ENCODE data around the gene NLRX1. TPM values are rescaled to one million over a fixed set of nuclear protein-coding genes. Genes with fewer than 3 reads are reported as not detected.

Gene NLRX1, protein sequence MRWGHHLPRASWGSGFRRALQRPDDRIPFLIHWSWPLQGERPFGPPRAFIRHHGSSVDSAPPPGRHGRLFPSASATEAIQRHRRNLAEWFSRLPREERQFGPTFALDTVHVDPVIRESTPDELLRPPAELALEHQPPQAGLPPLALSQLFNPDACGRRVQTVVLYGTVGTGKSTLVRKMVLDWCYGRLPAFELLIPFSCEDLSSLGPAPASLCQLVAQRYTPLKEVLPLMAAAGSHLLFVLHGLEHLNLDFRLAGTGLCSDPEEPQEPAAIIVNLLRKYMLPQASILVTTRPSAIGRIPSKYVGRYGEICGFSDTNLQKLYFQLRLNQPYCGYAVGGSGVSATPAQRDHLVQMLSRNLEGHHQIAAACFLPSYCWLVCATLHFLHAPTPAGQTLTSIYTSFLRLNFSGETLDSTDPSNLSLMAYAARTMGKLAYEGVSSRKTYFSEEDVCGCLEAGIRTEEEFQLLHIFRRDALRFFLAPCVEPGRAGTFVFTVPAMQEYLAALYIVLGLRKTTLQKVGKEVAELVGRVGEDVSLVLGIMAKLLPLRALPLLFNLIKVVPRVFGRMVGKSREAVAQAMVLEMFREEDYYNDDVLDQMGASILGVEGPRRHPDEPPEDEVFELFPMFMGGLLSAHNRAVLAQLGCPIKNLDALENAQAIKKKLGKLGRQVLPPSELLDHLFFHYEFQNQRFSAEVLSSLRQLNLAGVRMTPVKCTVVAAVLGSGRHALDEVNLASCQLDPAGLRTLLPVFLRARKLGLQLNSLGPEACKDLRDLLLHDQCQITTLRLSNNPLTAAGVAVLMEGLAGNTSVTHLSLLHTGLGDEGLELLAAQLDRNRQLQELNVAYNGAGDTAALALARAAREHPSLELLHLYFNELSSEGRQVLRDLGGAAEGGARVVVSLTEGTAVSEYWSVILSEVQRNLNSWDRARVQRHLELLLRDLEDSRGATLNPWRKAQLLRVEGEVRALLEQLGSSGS
- total RNA-seq, result 16.3 TPM
- long read RNA-seq, partial matches to known transcripts, result 15 of 24 reads
- long read RNA-seq, other reads (novel, unspliced or antisense), result 5 of 24 reads

- peak; percentile 95 for DNase-seq (ENCODE audit: low spot score)
These were observed at the start of gene NLRX1 for GRCh38 chr11:119168471-119169281. Gene NLRX1 (plus strand): TSS chr11:119168725. CDS start chr11:119171404, 2,679 bp downstream.

DNA sequence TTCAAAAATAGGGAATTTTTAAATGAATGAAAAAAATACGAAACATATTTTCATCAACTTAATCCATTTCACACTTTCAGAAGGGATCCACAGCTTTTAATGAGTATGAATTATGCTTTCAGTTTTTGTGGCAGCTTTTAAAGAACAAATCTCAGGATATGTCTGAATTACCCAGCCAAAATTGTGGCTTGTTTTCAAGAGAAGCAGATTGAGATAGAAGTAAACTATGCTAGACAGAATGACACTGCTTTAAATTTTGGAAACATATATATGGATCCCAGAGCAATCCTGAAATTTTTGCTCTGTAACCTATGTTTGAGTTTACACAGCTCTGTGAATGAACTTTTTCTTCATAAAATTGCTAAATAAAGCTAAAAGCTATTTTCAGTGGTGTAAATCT is 49.6 kb upstream of the NLRX1 start:
- DNase-seq (ENCODE audit: low spot score), result no peak

- peak; percentile 26 for DNase-seq (ENCODE audit: low spot score)
These were observed 47.9 kb upstream of the NLRX1 start for GRCh38 chr11:119120639-119121007.

DNA sequence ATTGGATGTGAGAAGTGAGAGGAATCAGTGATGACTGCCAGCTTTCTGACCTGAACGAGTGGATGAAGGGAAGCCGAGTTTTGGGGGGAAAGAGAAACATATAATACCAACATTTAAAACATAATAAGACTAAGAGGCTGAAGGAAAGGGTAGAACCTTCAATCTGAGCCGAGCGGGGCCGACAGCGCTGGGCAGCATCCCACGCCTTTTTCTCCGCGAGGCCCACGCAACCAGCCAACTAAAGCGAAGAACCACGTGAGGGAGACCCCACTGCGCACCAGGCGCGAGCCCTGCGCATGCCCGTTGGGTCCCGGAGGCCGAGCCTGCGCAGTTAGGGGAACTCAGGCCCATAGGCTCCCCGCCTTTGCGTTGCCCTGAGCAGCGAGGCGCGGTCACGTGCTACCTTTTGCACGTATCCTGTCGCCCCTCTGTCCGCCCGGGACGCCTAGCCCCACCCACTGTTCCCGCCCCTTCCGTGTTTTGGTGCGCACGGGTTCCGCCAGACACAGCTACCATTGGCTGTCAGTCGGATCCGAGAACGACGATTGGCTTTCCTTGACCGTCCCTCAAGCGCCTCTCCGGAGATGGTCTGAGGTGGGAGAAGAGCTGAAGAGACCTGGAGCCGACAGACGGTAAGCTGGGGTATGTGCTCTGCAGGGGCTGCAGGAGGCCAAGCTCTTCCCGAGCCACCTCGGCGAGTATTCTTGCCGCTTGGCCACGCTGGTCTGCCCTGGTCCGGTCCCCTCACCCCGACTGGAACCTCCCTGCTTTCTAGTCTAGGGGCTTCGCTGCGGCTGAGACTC is 47.3 kb upstream of the NLRX1 start, which contains the start of gene HINFP:
TSS of gene HINFP (plus strand) at position 573 of the 803 bp plus-strand sequence. CDS start 5,365 bp downstream, outside the sequence.
- peak; percentile 100 for DNase-seq (ENCODE audit: low spot score)

DNA sequence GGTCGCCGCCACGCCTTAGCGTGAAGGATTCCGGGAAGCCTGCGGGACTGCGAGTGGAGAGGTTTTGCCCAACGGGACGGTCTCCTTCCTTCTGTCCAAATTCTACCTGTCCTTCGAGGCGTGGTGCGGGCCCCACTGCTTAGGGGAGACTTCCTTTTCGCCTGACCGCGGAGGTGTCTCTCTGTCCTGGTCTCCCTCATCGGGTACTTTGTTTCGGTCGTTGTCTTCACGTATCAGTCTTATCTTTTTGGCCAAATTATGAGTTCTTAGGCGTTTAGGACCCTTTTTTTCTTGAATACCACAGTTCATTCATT is 46.8 kb upstream of the NLRX1 start:
- no peak for DNase-seq (ENCODE audit: low spot score)

- peak; percentile 30 for DNase-seq (ENCODE audit: low spot score)
These were observed 42.7 kb upstream of the NLRX1 start for GRCh38 chr11:119125821-119126220.

DNA sequence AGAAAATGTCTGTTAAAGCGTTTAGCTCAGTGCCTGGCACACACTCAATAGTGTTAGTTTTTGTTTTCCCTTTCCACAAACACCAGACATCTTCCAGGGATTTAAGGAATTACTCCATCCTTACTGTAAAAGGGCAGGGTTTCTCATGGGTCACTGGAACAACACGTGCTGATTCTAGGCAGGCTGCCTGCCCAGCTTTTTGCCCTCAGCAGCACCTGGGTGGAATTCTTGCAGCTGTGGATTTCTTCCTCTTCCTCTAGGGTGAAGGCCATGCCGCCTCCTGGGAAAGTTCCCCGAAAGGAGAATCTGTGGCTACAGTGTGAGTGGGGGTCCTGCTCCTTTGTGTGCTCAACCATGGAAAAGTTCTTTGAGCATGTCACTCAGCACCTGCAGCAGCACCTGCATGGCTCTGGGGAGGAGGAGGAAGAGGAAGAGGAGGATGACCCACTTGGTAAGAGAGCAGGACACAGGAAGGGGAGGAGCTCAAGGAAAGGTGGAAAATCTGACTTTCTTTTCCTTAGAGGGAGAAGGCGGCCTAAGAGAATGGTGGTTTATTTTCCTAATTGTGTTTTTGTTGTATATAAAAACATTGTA is 41.8 kb upstream of the NLRX1 start:
- DNase-seq (ENCODE audit: low spot score), result peak; percentile 45

GRCh38 chr11:119130662-119131061 is 37.9 kb upstream of the NLRX1 start:
- peak; percentile 39 for DNase-seq (ENCODE audit: low spot score)

DNA sequence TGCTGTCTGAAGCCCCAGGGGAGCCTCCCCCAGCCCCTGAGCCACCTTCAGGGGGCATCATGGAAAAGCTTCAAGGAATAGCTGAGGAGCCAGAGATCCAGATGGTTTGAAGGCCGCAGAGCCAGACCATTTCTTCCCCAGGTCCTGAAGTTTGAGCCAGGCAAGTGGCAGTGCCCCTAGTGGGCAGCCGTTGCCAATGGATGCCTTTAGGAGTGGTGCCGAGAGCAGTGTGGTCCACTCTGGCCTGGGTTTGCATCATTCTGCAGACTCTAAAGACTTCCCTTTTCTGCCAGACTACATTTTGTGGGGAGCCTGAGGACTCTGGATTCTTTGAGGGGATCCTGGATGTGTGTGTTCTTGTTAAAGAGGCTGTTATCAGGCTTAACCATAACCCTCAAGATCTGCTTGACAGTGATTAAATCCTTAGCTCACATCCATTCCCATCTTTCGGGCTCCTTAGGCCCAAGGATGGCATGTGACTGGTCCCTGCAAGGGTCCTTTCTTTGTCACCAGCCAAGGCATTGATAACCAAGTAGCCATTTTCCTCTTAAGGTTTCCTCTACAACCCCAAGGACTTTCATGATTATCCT is 34.0 kb upstream of the NLRX1 start:
- DNase-seq (ENCODE audit: low spot score), result no peak

DNA sequence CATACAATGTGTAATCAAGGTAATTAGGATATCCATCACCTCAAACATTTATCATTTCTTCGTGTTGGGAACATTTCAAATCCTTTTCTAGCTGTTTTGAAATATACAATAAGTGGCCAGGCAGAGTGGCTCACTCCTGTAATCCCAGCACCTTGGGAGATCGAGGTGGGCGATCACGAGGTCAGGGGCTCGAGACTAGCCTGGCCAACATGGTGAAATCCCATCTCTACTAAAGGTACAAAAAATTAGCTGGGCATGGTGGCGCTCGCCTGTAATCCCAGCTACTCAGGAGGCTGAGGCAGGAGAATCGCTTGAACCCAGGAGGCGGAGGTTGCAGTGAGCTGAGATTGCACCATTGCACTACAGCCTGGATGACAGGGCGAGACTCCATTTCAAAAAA is 29.2 kb upstream of the NLRX1 start:
- peak; percentile 81 for DNase-seq (ENCODE audit: low spot score)

- DNase-seq (ENCODE audit: low spot score), result no peak
These were observed 23.6 kb upstream of the NLRX1 start for GRCh38 chr11:119144825-119145486.

DNA sequence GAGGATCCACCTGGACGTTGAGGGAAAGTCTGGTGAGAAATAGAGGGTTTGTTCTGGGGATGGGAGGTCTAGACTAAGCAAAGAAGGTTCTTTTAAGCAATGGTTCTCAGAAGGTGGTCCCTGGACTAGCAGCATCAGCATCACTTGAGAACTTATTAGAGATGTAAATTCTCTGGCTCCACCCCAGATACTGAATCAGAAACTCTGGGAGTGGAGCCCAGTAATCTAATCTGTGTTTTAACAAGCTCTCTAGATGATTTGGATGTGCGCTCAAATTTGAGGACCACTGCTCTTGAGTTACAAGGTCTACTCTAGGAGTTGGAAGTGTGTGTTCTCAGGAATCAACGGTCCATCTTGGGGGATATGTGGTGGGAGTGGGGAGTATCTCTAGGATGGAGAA is 23.0 kb upstream of the NLRX1 start:
- no peak for DNase-seq (ENCODE audit: low spot score)

DNA sequence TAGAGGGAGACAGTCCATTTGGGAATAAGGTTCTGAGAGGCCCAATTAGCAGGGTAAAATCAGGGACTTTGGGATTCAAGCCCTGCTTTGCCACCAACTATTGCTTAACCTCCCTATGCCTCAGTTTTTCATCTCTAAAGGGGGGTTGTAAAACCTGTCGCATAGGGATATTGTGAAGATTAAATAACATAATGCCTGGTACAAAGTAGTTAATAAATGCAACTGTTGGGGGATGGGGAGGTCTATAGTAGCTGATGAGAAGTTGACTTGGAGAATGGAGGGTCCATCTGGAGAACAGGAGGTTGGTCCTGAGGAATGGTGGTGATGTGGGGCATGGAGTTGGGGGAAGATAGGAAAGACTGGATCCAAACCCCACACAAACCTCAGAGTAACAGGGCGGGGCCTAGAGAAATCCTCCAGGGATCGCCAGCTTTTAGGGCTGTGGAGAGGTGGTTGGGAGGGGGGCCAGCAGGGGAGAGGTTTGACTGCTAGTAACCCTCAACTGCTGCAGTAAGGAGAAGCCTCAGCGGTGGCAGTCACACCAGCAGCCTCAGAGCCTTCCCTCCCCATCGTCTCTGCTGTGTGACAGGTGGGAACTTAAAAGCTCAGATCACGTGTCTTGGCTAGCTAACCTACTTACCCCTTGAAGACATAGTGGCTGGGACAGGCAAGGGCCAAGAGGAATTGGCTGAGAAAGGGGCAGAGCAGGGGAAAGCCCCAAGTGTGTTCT is 20.8 kb upstream of the NLRX1 start:
- no peak for DNase-seq (ENCODE audit: low spot score)

- no peak for DNase-seq (ENCODE audit: low spot score)
These were observed 19.9 kb upstream of the NLRX1 start for GRCh38 chr11:119148720-119149017.

GRCh38 chr11:119149018-119149785 is 19.3 kb upstream of the NLRX1 start, which contains the start of gene ABCG4:
Gene ABCG4 (plus strand): TSS chr11:119149052. CDS start chr11:119149966, 914 bp downstream.
- no peak for DNase-seq (ENCODE audit: low spot score)

- no peak for DNase-seq (ENCODE audit: low spot score)
These were observed 18.7 kb upstream of the NLRX1 start for GRCh38 chr11:119149786-119150275.

DNA sequence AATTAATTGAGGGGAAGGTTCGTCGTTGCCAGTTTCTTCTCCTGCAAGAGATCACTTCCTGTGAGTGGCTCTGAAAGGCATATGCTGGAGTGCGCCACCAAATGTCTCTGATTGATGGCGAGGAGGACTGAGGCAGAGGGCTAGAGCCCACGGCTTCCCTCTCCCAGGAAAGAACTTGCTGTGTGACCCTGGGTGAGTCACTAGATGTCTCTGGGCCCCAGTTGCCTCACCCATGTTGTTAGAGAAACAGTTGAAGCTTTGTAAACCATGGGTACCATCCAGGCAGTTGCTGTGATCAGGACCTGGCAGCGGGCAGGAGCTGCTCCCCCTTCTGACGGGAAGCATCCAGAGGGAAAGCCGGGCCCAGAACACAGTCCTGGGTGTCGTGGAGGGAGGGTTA is 16.5 kb upstream of the NLRX1 start:
- no peak for DNase-seq (ENCODE audit: low spot score)

Measured in mesenteric fat pad (tissue), 1 donor.